GM21737 (cell line): ENCODE measurements around the gene SMYD4.
"Not testable (repeated sequence)": the region's sequence is repeated elsewhere in the genome, so short reads cannot be mapped to it uniquely, and the experiment has no call there.

Experiments
- ATAC-seq: cut with Tn5 transposase; IDR thresholded peaks from one replicate; pipeline ENCODE4 v1.9.1; 2021; ENCODE audit warnings: mild to moderate bottlenecking, moderate library complexity; ENCODE audit not compliant: unreplicated experiment

SMYD4 gene, protein sequence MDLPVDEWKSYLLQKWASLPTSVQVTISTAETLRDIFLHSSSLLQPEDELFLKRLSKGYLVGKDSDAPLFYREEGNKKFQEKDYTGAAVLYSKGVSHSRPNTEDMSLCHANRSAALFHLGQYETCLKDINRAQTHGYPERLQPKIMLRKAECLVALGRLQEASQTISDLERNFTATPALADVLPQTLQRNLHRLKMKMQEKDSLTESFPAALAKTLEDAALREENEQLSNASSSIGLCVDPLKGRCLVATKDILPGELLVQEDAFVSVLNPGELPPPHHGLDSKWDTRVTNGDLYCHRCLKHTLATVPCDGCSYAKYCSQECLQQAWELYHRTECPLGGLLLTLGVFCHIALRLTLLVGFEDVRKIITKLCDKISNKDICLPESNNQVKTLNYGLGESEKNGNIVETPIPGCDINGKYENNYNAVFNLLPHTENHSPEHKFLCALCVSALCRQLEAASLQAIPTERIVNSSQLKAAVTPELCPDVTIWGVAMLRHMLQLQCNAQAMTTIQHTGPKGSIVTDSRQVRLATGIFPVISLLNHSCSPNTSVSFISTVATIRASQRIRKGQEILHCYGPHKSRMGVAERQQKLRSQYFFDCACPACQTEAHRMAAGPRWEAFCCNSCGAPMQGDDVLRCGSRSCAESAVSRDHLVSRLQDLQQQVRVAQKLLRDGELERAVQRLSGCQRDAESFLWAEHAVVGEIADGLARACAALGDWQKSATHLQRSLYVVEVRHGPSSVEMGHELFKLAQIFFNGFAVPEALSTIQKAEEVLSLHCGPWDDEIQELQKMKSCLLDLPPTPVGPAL

DNA sequence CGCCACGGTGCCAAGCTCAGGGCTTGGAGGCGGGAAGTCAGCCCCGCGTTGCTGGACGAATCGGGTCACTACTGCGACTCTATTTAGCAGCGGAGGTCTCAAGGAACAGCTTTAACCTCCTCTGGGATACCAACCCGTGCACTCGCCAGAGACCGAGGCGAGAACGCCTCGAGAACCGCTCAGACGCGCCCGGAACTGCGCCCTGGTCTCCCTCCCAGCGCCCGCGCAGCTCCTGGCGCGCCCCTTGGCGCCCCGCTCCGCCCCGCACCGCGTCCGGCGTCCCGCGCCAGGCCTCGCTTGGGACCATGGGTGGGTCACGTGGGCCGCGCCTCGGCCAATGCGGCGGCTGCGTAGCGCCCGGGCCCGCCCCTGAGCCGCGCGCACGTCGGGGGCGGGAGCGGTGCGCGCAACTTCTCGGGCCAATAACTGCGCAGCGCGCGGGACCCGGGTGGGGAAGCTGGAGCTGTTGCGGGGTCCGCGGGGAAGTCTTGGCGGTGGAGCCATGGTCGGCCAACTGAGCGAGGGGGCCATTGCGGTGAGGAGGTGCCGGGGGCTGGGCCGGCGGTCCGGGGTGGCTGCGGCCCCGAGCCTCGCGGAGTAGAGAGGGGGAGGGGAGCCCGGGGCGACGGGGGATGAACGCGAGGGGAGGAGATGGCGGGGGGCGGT, at the start of gene SMYD4, which contains the start of gene RPA1:
SMYD4 (minus strand) TSS at position 311 of the 666 bp plus-strand sequence. CDS start 1,908 bp downstream, outside the sequence.
RPA1 (plus strand) TSS at position 414 of the 666 bp plus-strand sequence; CDS start at position 503, 89 bp downstream.
- peak; percentile 75 for ATAC-seq

DNA sequence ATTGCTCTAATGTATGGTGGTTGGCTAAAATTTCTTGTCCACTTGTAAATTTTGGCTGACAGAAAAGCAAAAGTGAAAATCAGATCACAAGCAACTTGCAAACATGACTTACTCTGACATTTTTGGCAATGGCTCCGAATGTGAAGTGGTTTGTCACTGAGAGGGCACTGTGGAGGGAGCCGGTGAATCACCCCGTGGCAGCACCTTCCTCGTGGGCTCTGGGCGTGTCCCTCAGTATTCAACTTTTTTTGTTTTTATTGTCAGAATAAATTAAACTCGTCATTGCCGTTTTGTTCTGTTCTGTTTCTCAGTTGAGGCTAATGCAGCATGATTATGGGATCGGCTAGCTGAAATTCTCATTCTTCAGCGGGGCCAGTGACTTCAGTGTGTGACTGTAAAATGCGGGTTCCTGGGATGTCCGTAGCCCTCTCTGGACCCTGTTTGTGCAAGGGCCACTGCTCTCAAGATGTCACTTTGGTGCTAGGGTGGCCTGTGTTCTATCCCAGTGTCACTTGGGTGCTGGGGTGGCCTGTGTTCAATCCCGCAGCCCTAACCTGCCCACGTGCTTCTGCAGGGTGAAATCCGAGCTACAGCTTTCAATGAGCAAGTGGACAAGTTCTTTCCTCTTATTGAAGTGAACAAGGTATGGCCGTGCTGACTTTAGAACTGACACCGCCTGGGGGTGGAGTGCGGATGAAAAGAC, 48.9 kb upstream of the SMYD4 start:
- ATAC-seq: no peak

- no peak for ATAC-seq
These were observed 45.9 kb upstream of the SMYD4 start for GRCh38 chr17:1875597-1875996.

DNA sequence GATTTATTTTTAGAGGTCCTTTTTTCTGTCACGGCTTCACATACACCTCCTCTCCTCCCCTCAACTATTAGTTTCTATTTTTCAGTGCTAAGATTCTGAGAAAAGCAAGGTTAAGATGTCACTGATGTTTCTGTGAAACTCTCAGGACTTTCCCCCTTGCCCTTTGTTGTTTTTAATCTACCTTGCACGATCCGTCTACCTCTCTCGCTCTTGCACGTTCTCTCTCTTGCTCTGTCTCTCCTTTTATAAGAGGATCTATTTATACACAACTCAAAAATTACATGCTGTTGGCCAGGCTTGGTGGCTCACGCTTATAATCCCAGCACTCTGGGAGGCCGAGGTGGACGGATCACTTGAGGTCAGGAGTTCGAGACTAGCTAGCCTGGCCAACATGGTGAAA, 43.7 kb upstream of the SMYD4 start:
- no peak for ATAC-seq

DNA sequence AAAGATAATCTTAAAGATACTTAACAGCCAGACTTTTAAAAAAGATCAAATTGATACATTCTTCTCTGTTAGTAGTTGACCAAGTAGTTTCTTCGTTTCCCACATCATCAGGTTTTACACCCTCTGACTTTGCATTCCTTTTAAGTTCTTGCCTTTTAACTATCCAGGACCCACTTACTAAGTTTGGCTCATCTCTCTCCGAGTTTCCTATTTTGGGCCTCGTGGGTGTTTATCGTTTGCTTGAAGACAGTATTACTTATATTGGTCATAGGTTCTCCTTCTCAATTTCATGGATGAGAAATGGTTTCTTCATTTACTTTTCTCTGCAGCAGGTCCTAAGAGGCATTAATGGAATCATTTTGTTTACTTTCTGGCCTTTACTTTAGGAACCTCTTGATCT, 43.3 kb upstream of the SMYD4 start:
- ATAC-seq: no peak

DNA sequence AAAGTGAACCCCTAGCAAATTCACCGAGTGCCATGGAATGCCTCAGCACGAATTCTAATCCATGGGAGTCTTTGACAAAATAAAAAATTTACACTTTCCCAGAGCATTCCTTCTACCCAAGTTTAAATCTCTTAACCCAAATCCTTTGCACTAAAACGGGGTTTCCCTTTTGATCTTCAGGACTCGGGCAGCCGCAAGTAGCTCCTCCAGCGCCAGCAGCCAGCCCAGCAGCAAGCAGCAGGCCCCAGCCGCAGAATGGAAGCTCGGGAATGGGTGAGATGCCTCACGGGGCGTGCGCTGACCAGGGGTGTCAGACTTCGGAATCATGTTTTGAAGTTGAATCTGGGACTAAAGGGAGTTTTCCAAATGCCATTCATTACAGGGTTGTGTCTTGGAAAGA, 42.6 kb upstream of the SMYD4 start:
- no peak for ATAC-seq

GRCh38 chr17:1871756-1872155, 42.1 kb upstream of the SMYD4 start:
- no peak for ATAC-seq

DNA sequence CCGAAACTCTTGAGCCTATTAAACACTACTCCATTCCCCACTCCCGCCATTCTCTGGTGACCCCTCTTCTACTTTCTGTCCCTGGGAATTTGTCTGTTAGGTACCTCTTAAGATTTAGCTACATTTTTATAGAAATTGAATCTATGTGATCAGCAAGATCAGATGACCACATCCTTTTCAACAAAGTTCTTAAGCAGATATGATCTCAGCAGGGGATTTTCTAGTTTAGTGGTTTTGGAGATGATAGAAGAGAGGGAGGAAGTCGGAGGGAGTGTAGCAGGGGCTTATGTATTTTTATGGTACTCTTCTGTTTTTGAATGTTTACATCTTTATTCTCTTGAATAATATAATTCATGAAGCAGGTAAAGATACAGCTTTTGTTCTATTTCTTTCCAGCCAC, 40.9 kb upstream of the SMYD4 start:
- no peak for ATAC-seq

- ATAC-seq: no peak
These were observed 38.4 kb upstream of the SMYD4 start for GRCh38 chr17:1868090-1868489.

GRCh38 chr17:1867307-1867706, 37.6 kb upstream of the SMYD4 start:
- ATAC-seq: no peak

DNA sequence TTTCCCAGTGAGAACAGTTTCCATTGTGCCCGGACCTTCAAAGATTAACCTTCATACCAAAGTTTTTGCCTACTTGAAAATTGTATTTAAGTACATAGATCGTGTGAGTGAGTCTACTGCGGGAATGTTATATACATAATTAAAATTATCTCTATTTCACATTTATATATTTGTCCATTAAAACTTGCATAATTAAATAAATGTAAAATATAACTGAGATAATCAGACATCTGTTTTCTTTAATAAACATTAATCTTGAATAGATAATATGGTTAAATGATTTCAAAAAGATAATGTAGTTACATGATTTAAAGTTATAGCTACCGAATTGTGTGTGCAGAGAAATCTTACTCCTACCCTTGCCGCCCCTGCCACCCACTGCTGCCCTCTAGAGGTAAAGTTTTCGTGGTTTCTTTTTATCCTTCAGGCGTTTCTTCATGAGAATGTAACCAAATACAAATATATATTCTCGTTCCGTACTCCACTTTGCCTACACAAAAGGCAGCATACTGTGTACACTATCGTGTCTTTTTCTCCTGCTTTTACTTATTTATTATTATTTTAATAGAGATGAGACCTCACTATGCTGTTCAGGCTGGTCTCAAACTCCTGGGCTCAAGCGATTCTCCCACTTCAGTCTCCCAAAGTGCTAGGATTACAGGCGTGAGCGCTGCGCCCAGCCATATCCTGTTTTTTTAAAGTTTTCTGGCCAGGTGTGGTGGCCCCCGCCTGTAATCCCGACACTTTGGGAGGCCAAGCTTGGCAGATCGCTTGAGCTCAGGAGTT, 35.7 kb upstream of the SMYD4 start:
- no peak for ATAC-seq

DNA sequence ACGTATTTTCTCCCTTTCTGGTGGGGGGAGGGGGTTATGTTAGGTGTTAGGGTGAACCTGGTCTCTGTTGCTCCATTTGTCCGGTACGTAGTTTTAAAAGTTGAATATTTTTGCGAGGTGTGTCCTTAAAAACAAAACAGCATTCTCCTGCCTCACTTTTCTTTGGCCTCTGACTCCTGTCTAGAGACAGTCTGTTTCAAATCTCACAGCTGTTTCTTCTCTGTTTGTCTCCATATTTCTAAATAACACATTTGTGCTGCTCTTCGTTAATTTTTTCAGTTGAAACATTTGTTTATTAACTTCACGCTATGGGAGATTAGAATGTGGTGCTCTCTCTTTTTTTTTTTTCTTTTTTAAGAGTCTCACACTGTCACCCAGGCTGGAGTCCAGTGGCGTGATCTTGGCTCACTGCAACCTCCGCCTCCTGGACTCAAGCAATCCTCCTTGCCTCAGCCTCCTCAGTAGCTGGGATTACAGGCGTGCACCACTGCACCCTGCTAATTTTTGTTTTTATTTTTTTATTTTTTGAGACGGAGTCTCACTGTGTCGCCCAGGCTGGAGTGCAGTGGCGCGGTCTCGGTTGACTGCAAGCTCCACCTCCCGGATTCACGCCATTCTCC, 31.8 kb upstream of the SMYD4 start:
- no peak for ATAC-seq

- no peak for ATAC-seq
These were observed 31.3 kb upstream of the SMYD4 start for GRCh38 chr17:1860978-1861377.

GRCh38 chr17:1856462-1856861, 26.8 kb upstream of the SMYD4 start:
- not testable (repeated sequence) for ATAC-seq

GRCh38 chr17:1853698-1854097, 24.0 kb upstream of the SMYD4 start:
- ATAC-seq: no peak

GRCh38 chr17:1852327-1852726, 22.6 kb upstream of the SMYD4 start:
- ATAC-seq: no peak

DNA sequence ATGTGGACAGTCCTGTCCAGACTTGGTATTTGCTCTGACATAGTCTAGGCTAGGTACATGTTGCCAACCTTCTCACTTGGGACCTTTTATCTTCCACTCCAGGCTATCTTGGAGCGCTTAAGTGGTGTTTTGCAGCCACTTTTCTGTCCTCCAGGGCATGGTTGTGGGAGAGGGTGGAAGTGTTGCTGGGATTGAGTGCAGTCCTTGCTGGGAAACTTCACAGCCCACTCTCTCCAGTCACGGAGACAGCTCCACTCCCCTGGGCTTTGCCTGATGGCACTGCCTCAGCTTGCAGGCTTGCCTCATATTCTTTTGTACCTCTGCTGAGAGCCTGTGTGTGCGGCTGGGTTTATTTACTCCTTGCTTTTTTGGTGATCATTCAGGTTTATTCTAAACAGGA, 17.5 kb upstream of the SMYD4 start:
- ATAC-seq: no peak

- ATAC-seq: no peak
These were observed 14.2 kb upstream of the SMYD4 start for GRCh38 chr17:1843947-1844346.

DNA sequence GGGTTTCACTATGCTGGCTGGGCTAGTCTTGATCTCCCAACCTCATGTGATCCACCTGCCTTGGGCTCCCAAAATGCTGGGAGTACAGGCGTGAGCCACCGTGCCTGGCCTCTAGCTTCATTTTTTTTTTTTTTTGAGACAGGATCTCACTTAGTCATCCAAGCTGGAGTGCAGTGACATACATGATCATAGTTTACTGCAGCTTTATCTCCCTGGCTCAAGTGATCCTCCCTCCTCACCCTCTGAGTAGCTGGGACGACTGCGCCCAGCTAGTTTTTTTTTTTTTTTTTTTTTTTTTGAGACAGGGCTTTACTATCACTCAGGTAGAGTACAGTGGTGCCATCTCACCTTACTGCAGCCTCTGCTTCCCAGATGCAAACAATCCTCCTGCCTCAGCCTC, 9.8 kb upstream of the SMYD4 start:
- ATAC-seq: no peak
